GM06990 (cell line): Measurements from ENCODE around the gene BCAR3.

Experiments used
- DNase-seq: peaks from one replicate; pipeline ENCODE4 v3.0.0-alpha.2; 2011; ENCODE audit not compliant: insufficient read length; ENCODE audit errors: extremely low read depth
- H3K27me3 ChIP-seq: replicated peaks from 2 replicates; pipeline ENCODE4 v1.6.0; 2011; ENCODE audit warnings: low read length; ENCODE audit not compliant: control insufficient read depth, insufficient read depth
- H3K36me3 ChIP-seq: 2 replicates; pipeline ENCODE4 v1.5.1; 2011; ENCODE audit warnings: low read length; ENCODE audit not compliant: control insufficient read depth, insufficient read depth
- H3K4me3 ChIP-seq: replicated peaks from 2 replicates; pipeline ENCODE4 v1.5.1; 2011; ENCODE audit warnings: low read depth, mild to moderate bottlenecking, control low read depth, low read length
- TF ChIP-seq, protein P1 (sequence below): IDR thresholded peaks from 2 replicates; pipeline ENCODE4 v1.5.1; 2011; ENCODE audit warnings: low read length, control low read depth, mild to moderate bottlenecking, inconsistent platforms; ENCODE audit not compliant: insufficient read depth, poor library complexity, severe bottlenecking

Gene BCAR3

DNA sequence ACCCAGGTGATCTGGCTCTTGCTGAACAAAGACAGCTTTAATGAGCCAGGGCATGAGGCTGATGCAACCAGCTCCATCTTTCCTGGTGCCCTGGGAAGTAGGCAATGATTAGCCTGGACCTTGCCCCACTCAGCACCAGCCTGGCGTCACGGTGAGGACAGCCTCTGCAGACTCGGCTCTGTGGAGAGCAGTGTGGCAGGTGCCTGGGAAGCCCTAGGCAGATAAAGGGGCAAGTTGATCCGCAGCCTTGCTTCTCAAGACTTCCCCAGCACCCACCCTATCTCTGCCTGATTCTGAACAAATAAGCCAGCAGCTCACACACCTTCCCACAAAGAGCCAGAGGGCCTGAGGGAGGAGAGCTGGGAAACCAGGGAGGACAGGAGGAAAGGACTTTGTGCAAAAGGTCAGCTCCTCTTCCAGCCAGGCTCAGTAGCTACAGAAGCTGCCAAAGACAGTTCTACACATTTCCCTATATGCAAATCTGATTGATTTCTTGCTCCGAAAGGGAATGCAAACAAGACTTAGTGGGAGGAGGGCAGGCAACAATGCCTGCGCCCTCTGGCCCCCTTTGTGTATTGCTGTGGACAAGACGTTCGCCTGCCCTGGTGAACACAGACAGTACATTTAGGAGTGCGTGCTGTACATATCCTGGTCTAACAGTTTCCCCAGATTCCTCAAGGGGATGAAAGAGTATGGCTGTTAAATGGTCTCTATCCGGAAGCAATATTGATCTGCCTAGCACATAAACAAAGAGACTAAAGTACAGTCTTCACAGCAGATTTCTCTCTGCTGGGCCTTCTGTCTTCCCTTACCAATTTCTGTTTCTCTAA lies 63.8 kb downstream of the BCAR3 start:
- no peak overlapping the region for H3K4me3 ChIP-seq
- no peak for DNase-seq
- TF ChIP-seq, protein P1, sequence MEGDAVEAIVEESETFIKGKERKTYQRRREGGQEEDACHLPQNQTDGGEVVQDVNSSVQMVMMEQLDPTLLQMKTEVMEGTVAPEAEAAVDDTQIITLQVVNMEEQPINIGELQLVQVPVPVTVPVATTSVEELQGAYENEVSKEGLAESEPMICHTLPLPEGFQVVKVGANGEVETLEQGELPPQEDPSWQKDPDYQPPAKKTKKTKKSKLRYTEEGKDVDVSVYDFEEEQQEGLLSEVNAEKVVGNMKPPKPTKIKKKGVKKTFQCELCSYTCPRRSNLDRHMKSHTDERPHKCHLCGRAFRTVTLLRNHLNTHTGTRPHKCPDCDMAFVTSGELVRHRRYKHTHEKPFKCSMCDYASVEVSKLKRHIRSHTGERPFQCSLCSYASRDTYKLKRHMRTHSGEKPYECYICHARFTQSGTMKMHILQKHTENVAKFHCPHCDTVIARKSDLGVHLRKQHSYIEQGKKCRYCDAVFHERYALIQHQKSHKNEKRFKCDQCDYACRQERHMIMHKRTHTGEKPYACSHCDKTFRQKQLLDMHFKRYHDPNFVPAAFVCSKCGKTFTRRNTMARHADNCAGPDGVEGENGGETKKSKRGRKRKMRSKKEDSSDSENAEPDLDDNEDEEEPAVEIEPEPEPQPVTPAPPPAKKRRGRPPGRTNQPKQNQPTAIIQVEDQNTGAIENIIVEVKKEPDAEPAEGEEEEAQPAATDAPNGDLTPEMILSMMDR, result no peak
- H3K36me3 ChIP-seq, result no peaks in the 10 kb centered on the region
- no peaks in the 10 kb centered on the region for H3K27me3 ChIP-seq

- no peak for DNase-seq
- Histone ChIP-seq H3K36me3 (no peaks in the 10 kb centered on the region), H3K27me3 (no peaks in the 10 kb centered on the region), H3K4me3 (no peak overlapping the region)
- TF ChIP-seq, protein P1, result no peak
Observed at GRCh38 chr1:93616996-93617669, 64.5 kb downstream of the BCAR3 start.

DNA sequence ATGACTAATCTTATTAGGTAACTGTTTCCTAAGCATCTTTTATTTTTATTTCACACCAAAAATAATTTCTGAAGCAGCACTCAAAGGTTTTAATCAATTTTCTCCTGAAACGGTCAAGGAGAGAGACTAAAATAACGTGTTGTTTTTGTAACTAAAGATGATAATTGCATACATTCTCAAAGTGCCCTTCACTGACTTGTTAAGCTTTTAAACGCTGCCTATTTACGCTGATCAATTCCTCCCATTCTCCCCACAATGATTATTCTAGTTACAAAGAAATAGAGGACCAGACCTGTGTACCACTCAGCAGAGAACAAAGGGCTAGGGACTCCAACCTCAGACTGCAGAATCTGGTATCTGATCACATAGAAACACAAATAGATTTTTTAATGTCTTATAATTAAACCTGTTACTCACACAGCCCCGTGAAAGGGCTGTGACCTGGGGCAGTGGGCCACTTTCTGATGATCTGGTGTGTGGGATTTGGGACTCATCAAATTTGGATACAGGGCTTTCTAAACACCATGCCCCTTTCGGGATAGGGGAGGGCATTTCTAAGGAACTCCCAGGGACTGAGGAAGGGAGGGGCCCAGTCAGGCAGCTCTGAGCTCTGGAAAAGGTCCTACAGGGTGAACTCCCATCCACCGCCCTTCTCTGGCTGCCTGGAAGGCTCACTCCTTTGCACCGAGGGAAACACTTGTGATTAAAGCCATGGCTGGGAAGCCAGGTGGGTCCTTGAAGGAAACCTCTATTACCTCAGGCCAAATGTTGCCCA lies 65.2 kb downstream of the BCAR3 start:
- Histone ChIP-seq H3K4me3 (no peak overlapping the region), H3K27me3 (no peaks in the 10 kb centered on the region)

GRCh38 chr1:93615582-93616150 lies 66.0 kb downstream of the BCAR3 start:
- no peaks in the 10 kb centered on the region for H3K36me3 ChIP-seq

More for the DNA sequence above, 65.2 kb downstream of the BCAR3 start:
- no peak for DNase-seq
- TF ChIP-seq, protein P1, result no peak
- no peaks in the 10 kb centered on the region for H3K36me3 ChIP-seq

DNA sequence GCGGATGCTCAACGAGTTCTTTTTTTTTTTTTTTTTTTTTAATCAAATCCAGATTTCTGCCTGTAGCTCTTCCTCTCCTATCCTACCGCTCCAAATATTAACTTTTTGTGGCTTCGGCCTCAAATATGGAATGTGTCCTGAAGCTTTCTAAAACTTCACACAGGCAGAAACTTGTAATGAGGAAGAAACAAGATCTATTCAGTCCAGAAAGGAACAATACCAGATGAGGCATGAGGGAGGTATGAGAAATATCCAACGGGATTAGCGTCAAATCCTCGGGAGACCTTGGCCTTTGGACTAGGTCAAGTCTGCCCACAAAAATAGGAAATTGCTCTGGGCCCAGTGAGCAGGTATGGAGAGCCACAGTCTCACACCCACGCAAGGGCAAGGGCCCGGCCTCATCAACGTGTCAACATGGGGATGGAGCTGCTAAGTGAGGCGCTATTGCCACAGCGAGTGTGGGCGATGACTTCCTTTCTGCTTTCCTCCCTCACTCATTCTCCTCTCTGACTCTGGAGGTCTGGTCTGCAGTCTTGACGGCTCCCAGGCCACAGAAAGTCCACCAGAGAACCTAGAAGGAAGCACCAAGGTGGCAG lies 66.6 kb downstream of the BCAR3 start:
- H3K27me3 ChIP-seq, result no peaks in the 10 kb centered on the region
- DNase-seq, result peak; percentile 60
- H3K4me3 ChIP-seq, result no peak overlapping the region
- TF ChIP-seq, protein P1, result no peak
- H3K36me3 ChIP-seq, result no peaks in the 10 kb centered on the region

More at GRCh38 chr1:93615582-93616150, 66.0 kb downstream of the BCAR3 start:
- H3K27me3 ChIP-seq, result no peaks in the 10 kb centered on the region
- TF ChIP-seq, protein P1, result no peak
- DNase-seq, result peak; percentile 57
- no peak overlapping the region for H3K4me3 ChIP-seq
